HepG2 (cell line): ENCODE data around the gene PRR15L. TPM values are rescaled to one million over a fixed set of nuclear protein-coding genes. Genes with fewer than 3 reads are reported as not detected.

ENCODE experiments used
- ATRX ChIP-seq: sonication (generic); formaldehyde crosslinking; IDR thresholded peaks from 2 replicates; pipeline ENCODE4 v1.4.0; 2020; ENCODE audit warnings: missing genetic modification reagents, borderline replicate concordance
- CEBPG ChIP-seq: IDR thresholded peaks from 2 replicates; pipeline ENCODE4 v1.6.1; 2016
- CENPT ChIP-seq: sonication (generic); formaldehyde crosslinking; IDR thresholded peaks from 2 replicates; pipeline ENCODE4 v1.8.0; 2022; ENCODE audit warnings: low read depth, mild to moderate bottlenecking, moderate library complexity, missing genetic modification reagents
- FLYWCH1 ChIP-seq: sonication (generic); formaldehyde crosslinking; IDR thresholded peaks from 2 replicates; pipeline ENCODE4 v1.8.1; 2023; ENCODE audit warnings: mild to moderate bottlenecking, missing genetic modification reagents
- FOXP1 ChIP-seq, 2 experiments: fragments of 450-650 bp in 1 of 2; IDR thresholded peaks; 2 replicates each; pipeline ENCODE4 v1.6.1; 2017 to 2018; ENCODE audit warnings: antibody characterized with exemption in 1 of 2
- HDAC2 ChIP-seq: sonication (generic); formaldehyde crosslinking; IDR thresholded peaks from 2 replicates; pipeline ENCODE4 v1.4.0; 2020; ENCODE audit warnings: missing genetic modification reagents
- KAT7 ChIP-seq: IDR thresholded peaks from 2 replicates; pipeline ENCODE4 v1.6.1; 2018; ENCODE audit warnings: borderline replicate concordance, missing compliant biosample characterization
- KLF12 ChIP-seq: sonication (generic); formaldehyde crosslinking; IDR thresholded peaks from 2 replicates; pipeline ENCODE4 v1.4.0; 2020; ENCODE audit warnings: missing genetic modification reagents, borderline replicate concordance
- MBNL3 ChIP-seq: fragments of 250-450 bp; sonication (Bioruptor Pico); conservative IDR thresholded peaks from 2 replicates; pipeline ENCODE4 v1.8.0; 2022; ENCODE audit warnings: mild to moderate bottlenecking, inconsistent platforms
- NCOA2 ChIP-seq: sonication (generic); formaldehyde crosslinking; IDR thresholded peaks from 2 replicates; pipeline ENCODE4 v1.8.0; 2022; ENCODE audit warnings: inconsistent platforms
- NCOA5 ChIP-seq: sonication (generic); formaldehyde crosslinking; IDR thresholded peaks from 2 replicates; pipeline ENCODE4 v1.4.0; 2020; ENCODE audit warnings: missing genetic modification reagents
- RBM39 ChIP-seq: fragments of 200-400 bp; formaldehyde crosslinking; IDR thresholded peaks from one replicate; pipeline ENCODE4 v1.6.1; 2018; ENCODE audit warnings: antibody characterized with exemption, mild to moderate bottlenecking, low read depth, low read length; ENCODE audit not compliant: poor library complexity, severe bottlenecking
- ZIK1 ChIP-seq: sonication (generic); formaldehyde crosslinking; IDR thresholded peaks from 2 replicates; pipeline ENCODE4 v1.5.0; 2020; ENCODE audit warnings: mild to moderate bottlenecking, low read depth, missing genetic modification reagents, borderline replicate concordance
- ZNF160 ChIP-seq: sonication (generic); formaldehyde crosslinking; IDR thresholded peaks from 2 replicates; pipeline ENCODE4 v1.8.0; 2022; ENCODE audit warnings: mild to moderate bottlenecking, inconsistent platforms, missing genetic modification reagents
- ZNF282 ChIP-seq: fragments of 450-650 bp; IDR thresholded peaks from 2 replicates; pipeline ENCODE4 v1.6.1; 2018; ENCODE audit not compliant: partially characterized antibody
- ZNF337 ChIP-seq: sonication (generic); formaldehyde crosslinking; IDR thresholded peaks from 2 replicates; pipeline ENCODE4 v1.5.1; 2020; ENCODE audit warnings: missing genetic modification reagents, low read depth, mild to moderate bottlenecking, borderline replicate concordance
- ZNF33A ChIP-seq: sonication (generic); formaldehyde crosslinking; IDR thresholded peaks from 2 replicates; pipeline ENCODE4 v1.5.1; 2020; ENCODE audit warnings: missing genetic modification reagents, mild to moderate bottlenecking, moderate library complexity, borderline replicate concordance
- ZNF354B ChIP-seq: sonication (generic); formaldehyde crosslinking; IDR thresholded peaks from 2 replicates; pipeline ENCODE4 v1.8.0; 2022; ENCODE audit warnings: mild to moderate bottlenecking, missing genetic modification reagents
- ZNF460 ChIP-seq: sonication (generic); formaldehyde crosslinking; IDR thresholded peaks from 2 replicates; pipeline ENCODE4 v1.5.1; 2020; ENCODE audit warnings: missing genetic modification reagents, mild to moderate bottlenecking, borderline replicate concordance
- ZNF709 ChIP-seq: sonication (generic); formaldehyde crosslinking; IDR thresholded peaks from 2 replicates; pipeline ENCODE4 v1.5.0; 2020; ENCODE audit warnings: mild to moderate bottlenecking, missing genetic modification reagents
- ZNF776 ChIP-seq: sonication (generic); formaldehyde crosslinking; IDR thresholded peaks from 2 replicates; pipeline ENCODE4 v1.4.0; 2020; ENCODE audit warnings: mild to moderate bottlenecking, missing genetic modification reagents
- polyA plus RNA-seq, 8 experiments: library from polyadenylated mRNA; depleted of rRNA in 3 of 8; stranded (reverse) in 7 of 8; unstranded in 1 of 8; fragments of >200 nt; fragmentation: Illumina TruSeq in 4 of 8; extraction: Trizol in 4 of 8; gene quantifications; 2 replicates each; pipeline versions ENCODE4 v1.2.1 to v1.2.3, GENCODE V29; 2011 to 2016; ENCODE audit warnings: low read depth in 4 of 8, missing spikeins in 1 of 8, mixed read lengths in 1 of 8; ENCODE audit not compliant: insufficient read depth in 1 of 8
- total RNA-seq, 5 experiments: library from RNA; depleted of rRNA; stranded (reverse); fragments of >200 nt; fragmentation: Illumina TruSeq; extraction: Trizol; gene quantifications; 2 replicates each; pipeline ENCODE4 v1.2.3, GENCODE V29; 2016; ENCODE audit warnings: low read depth in 1 of 5
- TF ChIP-seq, protein P1 (sequence below): sonication (generic); formaldehyde crosslinking; IDR thresholded peaks from 2 replicates; pipeline ENCODE4 v1.5.0; 2020; ENCODE audit warnings: mild to moderate bottlenecking, missing genetic modification reagents
- TF ChIP-seq, protein P2 (sequence below): sonication (generic); formaldehyde crosslinking; IDR thresholded peaks from 2 replicates; pipeline ENCODE4 v1.4.0; 2020; ENCODE audit warnings: missing genetic modification reagents
- TF ChIP-seq, protein P3 (sequence below): sonication (generic); formaldehyde crosslinking; conservative IDR thresholded peaks from 2 replicates; pipeline ENCODE4 v1.4.0; 2020; ENCODE audit warnings: missing genetic modification reagents

The PRR15L gene
- total and polyA plus RNA-seq, 2 of the 13 experiments (the other 11 are each of a cell fraction or from before 2014, with no cell fraction given): 0.44 to 2.0 TPM

DNA sequence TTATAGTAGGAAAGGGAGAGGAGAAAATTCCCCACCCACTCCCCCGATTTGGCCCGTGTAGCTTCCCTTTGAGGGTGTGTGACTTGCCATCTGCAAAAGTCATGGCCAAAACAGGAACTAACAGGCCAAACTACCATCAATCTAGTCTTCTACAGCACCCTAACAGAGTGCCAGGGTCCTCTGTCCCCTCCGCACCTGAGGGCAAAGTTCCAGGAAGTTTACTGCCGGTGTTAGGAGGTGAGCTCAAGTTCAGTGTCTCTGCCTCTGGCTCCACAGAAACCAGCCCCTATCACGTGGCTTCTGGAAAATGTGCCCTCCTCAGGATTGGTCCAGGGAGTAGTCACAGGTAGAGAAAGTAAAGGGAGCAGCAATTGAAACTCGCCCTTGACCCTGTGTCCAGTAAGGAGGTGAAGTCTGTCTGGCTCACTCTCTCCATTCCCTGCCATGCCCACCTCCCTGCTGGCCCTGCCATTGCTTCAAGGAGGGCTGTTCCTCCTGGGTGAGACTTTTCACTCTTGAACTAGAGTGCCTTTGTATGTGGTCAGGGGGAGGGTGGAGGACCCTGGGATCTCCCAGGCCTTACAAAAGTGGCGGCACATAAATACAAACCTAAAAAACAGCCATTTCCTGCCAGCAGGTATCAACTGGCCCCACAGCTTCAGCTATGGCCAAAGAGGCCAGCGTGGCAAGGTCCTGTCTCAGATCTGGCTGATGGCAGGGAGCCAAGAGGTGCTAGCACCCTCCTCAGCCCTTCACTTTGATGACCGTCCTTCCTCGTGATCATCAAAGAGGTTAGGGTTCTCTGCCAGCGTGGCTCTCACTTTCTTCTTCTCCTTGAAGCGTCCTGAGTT is 5.3 kb downstream of the PRR15L start (continued):
- TF ChIP-seq ZNF282 (no peak), RBM39 (no peak), KAT7 (CRISPR knock-in tag) (no peak), ZNF160 (CRISPR knock-in tag) (peak; percentile 43; the same call in 1 of the 2 replicates), HDAC2 (CRISPR knock-in tag) (peak; percentile 76; the same call in 1 of the 2 replicates), CEBPG (CRISPR knock-in tag) (no peak), ZNF33A (CRISPR knock-in tag) (no peak), FOXP1 (IDR thresholded peaks at IDR 0.05) (no peak), FOXP1 (CRISPR knock-in tag; IDR thresholded peaks at IDR 0.05) (peak; percentile 72), MBNL3 (CRISPR knock-in tag) (no peak), KLF12 (CRISPR knock-in tag) (no peak), ZIK1 (CRISPR knock-in tag) (no peak), ZNF354B (CRISPR knock-in tag) (no peak), FLYWCH1 (CRISPR knock-in tag) (no peak), ZNF337 (CRISPR knock-in tag) (peak; percentile 24; the same call in 1 of the 2 replicates), NCOA2 (CRISPR knock-in tag) (peak; percentile 64), CENPT (CRISPR knock-in tag) (no peak), ATRX (CRISPR knock-in tag) (no peak), NCOA5 (CRISPR knock-in tag) (no peak), ZNF460 (CRISPR knock-in tag) (no peak), ZNF776 (CRISPR knock-in tag) (no peak), ZNF709 (CRISPR knock-in tag) (no peak)
- TF ChIP-seq, protein P1, sequence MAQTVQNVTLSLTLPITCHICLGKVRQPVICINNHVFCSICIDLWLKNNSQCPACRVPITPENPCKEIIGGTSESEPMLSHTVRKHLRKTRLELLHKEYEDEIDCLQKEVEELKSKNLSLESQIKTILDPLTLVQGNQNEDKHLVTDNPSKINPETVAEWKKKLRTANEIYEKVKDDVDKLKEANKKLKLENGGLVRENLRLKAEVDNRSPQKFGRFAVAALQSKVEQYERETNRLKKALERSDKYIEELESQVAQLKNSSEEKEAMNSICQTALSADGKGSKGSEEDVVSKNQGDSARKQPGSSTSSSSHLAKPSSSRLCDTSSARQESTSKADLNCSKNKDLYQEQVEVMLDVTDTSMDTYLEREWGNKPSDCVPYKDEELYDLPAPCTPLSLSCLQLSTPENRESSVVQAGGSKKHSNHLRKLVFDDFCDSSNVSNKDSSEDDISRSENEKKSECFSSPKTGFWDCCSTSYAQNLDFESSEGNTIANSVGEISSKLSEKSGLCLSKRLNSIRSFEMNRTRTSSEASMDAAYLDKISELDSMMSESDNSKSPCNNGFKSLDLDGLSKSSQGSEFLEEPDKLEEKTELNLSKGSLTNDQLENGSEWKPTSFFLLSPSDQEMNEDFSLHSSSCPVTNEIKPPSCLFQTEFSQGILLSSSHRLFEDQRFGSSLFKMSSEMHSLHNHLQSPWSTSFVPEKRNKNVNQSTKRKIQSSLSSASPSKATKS: no peak
- TF ChIP-seq, protein P2, sequence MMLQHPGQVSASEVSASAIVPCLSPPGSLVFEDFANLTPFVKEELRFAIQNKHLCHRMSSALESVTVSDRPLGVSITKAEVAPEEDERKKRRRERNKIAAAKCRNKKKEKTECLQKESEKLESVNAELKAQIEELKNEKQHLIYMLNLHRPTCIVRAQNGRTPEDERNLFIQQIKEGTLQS (CRISPR knock-in tag): no peak
- TF ChIP-seq, protein P3, sequence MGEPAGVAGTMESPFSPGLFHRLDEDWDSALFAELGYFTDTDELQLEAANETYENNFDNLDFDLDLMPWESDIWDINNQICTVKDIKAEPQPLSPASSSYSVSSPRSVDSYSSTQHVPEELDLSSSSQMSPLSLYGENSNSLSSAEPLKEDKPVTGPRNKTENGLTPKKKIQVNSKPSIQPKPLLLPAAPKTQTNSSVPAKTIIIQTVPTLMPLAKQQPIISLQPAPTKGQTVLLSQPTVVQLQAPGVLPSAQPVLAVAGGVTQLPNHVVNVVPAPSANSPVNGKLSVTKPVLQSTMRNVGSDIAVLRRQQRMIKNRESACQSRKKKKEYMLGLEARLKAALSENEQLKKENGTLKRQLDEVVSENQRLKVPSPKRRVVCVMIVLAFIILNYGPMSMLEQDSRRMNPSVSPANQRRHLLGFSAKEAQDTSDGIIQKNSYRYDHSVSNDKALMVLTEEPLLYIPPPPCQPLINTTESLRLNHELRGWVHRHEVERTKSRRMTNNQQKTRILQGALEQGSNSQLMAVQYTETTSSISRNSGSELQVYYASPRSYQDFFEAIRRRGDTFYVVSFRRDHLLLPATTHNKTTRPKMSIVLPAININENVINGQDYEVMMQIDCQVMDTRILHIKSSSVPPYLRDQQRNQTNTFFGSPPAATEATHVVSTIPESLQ (CRISPR knock-in tag): no peak
